HEK293 (cell line): ENCODE measurements around the gene BANF2.

Experiments
- CTCF ChIA-PET: fragments of 350-600 bp; formaldehyde crosslinking; extraction: SDS; loops from one replicate; lab custom pipeline; 2021; ENCODE audit warnings: antibody characterized with exemption; lab: Yijun Ruan, JAX
- POLR2A ChIA-PET: fragments of 300-600 bp; formaldehyde crosslinking; extraction: SDS; loops from one replicate; lab custom pipeline; 2020; ENCODE audit warnings: antibody characterized with exemption, inconsistent platforms; lab: Yijun Ruan, JAX
- H3K27ac ChIP-seq: fragments of 200-500 bp; sonication (Bioruptor generic); 2 replicates; pipeline ENCODE4 v1.5.1; 2014; ENCODE audit warnings: low read depth, low read length, control low read depth, inconsistent platforms; ENCODE audit errors: extremely low read depth
- H3K36me3 ChIP-seq, 2 experiments: fragments of 200-500 bp in 1 of 2; sonication (Bioruptor generic) in 1 of 2; 1 replicate in 1 of 2; 2 replicates in 1 of 2; pipeline ENCODE4 v1.5.1; 2014 to 2017; ENCODE audit warnings: inconsistent platforms in 2 of 2, low read length in 2 of 2; ENCODE audit not compliant: control insufficient read depth in 2 of 2, insufficient read depth in 1 of 2
- H3K4me1 ChIP-seq: fragments of 200-500 bp; sonication (Bioruptor generic); 2 replicates; pipeline ENCODE4 v1.5.1; 2014; ENCODE audit warnings: mild to moderate bottlenecking, low read length, inconsistent platforms; ENCODE audit not compliant: control insufficient read depth, insufficient read depth
- H3K4me3 ChIP-seq: 2 replicates; pipeline ENCODE4 v1.5.1; 2011; ENCODE audit warnings: low read depth, mild to moderate bottlenecking, control low read depth, low read length, moderate library complexity
- H3K9me3 ChIP-seq: fragments of 200-500 bp; sonication (Bioruptor generic); 2 replicates; pipeline ENCODE4 v1.5.1; 2014; ENCODE audit warnings: low read depth, low read length, inconsistent platforms; ENCODE audit not compliant: control insufficient read depth, insufficient read depth
- ATF2 ChIP-seq: fragments of 450-650 bp; formaldehyde crosslinking; IDR thresholded peaks from 2 replicates; pipeline ENCODE4 v1.5.1; 2016; ENCODE audit warnings: missing biosample characterization, missing genetic modification characterization, low read depth
- IKZF3 ChIP-seq: fragments of 450-650 bp; IDR thresholded peaks from 2 replicates; pipeline ENCODE4 v1.5.0; 2018; ENCODE audit warnings: missing biosample characterization, mild to moderate bottlenecking, missing genetic modification characterization, moderate library complexity
- REPIN1 ChIP-seq: fragments of 450-650 bp; formaldehyde crosslinking; IDR thresholded peaks from 2 replicates; pipeline ENCODE4 v1.5.1; 2017; ENCODE audit warnings: missing biosample characterization, missing genetic modification characterization, low read depth
- TCF7L2 ChIP-seq: IDR thresholded peaks from 2 replicates; pipeline ENCODE4 v1.6.1; 2011; ENCODE audit warnings: low read depth, mild to moderate bottlenecking, inconsistent platforms, low read length, moderate library complexity, borderline replicate concordance
- WT1 ChIP-seq: fragments of 450-650 bp; formaldehyde crosslinking; IDR thresholded peaks from 2 replicates; pipeline ENCODE4 v1.5.1; 2016; ENCODE audit warnings: missing biosample characterization, missing genetic modification characterization
- YY2 ChIP-seq: fragments of 450-650 bp; formaldehyde crosslinking; IDR thresholded peaks from 2 replicates; pipeline ENCODE4 v1.5.1; 2016; ENCODE audit warnings: missing biosample characterization, missing genetic modification characterization
- ZBTB10 ChIP-seq: fragments of 450-650 bp; formaldehyde crosslinking; IDR thresholded peaks from 2 replicates; pipeline ENCODE4 v1.5.1; 2016; ENCODE audit warnings: missing biosample characterization, missing genetic modification characterization
- ZBTB20 ChIP-seq: fragments of 450-650 bp; formaldehyde crosslinking; IDR thresholded peaks from 2 replicates; pipeline ENCODE4 v1.5.1; 2016; ENCODE audit warnings: missing biosample characterization, missing genetic modification characterization
- ZBTB7A ChIP-seq: fragments of 450-650 bp; formaldehyde crosslinking; IDR thresholded peaks from 2 replicates; pipeline ENCODE4 v1.5.1; 2016; ENCODE audit warnings: low read depth, missing biosample characterization, missing genetic modification characterization
- ZNF155 ChIP-seq: fragments of 450-650 bp; formaldehyde crosslinking; IDR thresholded peaks from 2 replicates; pipeline ENCODE4 v1.5.1; 2016; ENCODE audit warnings: missing biosample characterization, missing genetic modification characterization
- ZNF221 ChIP-seq: fragments of 450-650 bp; formaldehyde crosslinking; IDR thresholded peaks from 2 replicates; pipeline ENCODE4 v1.5.1; 2017; ENCODE audit warnings: missing biosample characterization, missing genetic modification characterization, borderline replicate concordance
- ZNF24 ChIP-seq: fragments of 450-650 bp; formaldehyde crosslinking; IDR thresholded peaks from 2 replicates; pipeline ENCODE4 v1.5.1; 2016; ENCODE audit warnings: missing biosample characterization, missing genetic modification characterization
- ZNF341 ChIP-seq: fragments of 450-650 bp; formaldehyde crosslinking; IDR thresholded peaks from 2 replicates; pipeline ENCODE4; 2016; ENCODE audit warnings: low read depth, missing biosample characterization, missing genetic modification characterization
- ZNF514 ChIP-seq: fragments of 450-650 bp; formaldehyde crosslinking; IDR thresholded peaks from 2 replicates; pipeline ENCODE4 v1.5.1; 2016; ENCODE audit warnings: missing biosample characterization, missing genetic modification characterization
- ZNF530 ChIP-seq: fragments of 450-650 bp; formaldehyde crosslinking; IDR thresholded peaks from 2 replicates; pipeline ENCODE4 v1.5.1; 2016; ENCODE audit warnings: low read depth, missing biosample characterization, missing genetic modification characterization
- ZNF561 ChIP-seq: fragments of 450-650 bp; IDR thresholded peaks from 2 replicates; pipeline ENCODE4 v1.5.1; 2018; ENCODE audit warnings: missing biosample characterization, missing genetic modification characterization, borderline replicate concordance
- ZNF600 ChIP-seq: fragments of 450-650 bp; formaldehyde crosslinking; IDR thresholded peaks from 2 replicates; pipeline ENCODE4 v1.5.1; 2016; ENCODE audit warnings: missing biosample characterization, missing genetic modification characterization
- ZNF610 ChIP-seq: fragments of 450-650 bp; formaldehyde crosslinking; IDR thresholded peaks from 2 replicates; pipeline ENCODE4 v1.5.1; 2016; ENCODE audit warnings: missing biosample characterization, missing genetic modification characterization, borderline replicate concordance
- ZNF629 ChIP-seq: fragments of 450-650 bp; formaldehyde crosslinking; IDR thresholded peaks from 2 replicates; pipeline ENCODE4 v1.5.1; 2017; ENCODE audit warnings: missing biosample characterization, missing genetic modification characterization
- ZNF658 ChIP-seq: fragments of 450-650 bp; formaldehyde crosslinking; IDR thresholded peaks from 2 replicates; pipeline ENCODE4; 2016; ENCODE audit warnings: missing biosample characterization, missing genetic modification characterization
- ZNF76 ChIP-seq: fragments of 450-650 bp; formaldehyde crosslinking; IDR thresholded peaks from 2 replicates; pipeline ENCODE4; 2016; ENCODE audit warnings: low read depth, missing biosample characterization, missing genetic modification characterization, borderline replicate concordance
- ZSCAN16 ChIP-seq: fragments of 450-650 bp; formaldehyde crosslinking; IDR thresholded peaks from 2 replicates; pipeline ENCODE4 v1.5.1; 2016; ENCODE audit warnings: missing biosample characterization, missing genetic modification characterization

The BANF2 gene

GRCh38 chr20:17682103-17682888, 17.5 kb upstream of the BANF2 start, which contains the start of gene RRBP1 (continued):
- TF ChIP-seq ZNF76 (peak; percentile 65; the same call in 1 of the 2 replicates), ZSCAN16 (tag by site-specific recombination) (no peak), ZNF600 (tag by site-specific recombination) (no peak), ZNF530 (tag by site-specific recombination) (no peak), REPIN1 (no peak), ZNF629 (tag by site-specific recombination) (no peak), ZNF155 (no peak), ZNF514 (tag by site-specific recombination) (no peak), ZNF561 (tag by site-specific recombination) (no peak), YY2 (no peak), ZNF221 (tag by site-specific recombination) (no peak), ZBTB7A (tag by site-specific recombination) (no peak), ZBTB20 (tag by site-specific recombination) (0 out of 2 replicates have a peak, but pooled peaks have one; percentile 31)

GRCh38 chr20:17682889-17683198, 16.9 kb upstream of the BANF2 start:
- Histone ChIP-seq H3K4me1 (peaks cover 5% of the 10 kb centered on the region; the same call in 1 of the 2 replicates), H3K4me3 (peak overlapping the region; percentile 68)

More at GRCh38 chr20:17682889-17683198, 16.9 kb upstream of the BANF2 start:
- peaks cover 0 to 17% of the 10 kb centered on the region in 2 experiments; a peak in 1 of 3 replicates for H3K36me3 ChIP-seq
- CTCF ChIA-PET: interaction anchor here (0.5 to 1.8 kb wide), 20 partner anchors 8 to 313 kb away, joined by 3 to 10 read pairs (median 4); no protein-coding TSS in a partner anchor
- peak overlapping the region; percentile 72 for H3K27ac ChIP-seq
- POLR2A ChIA-PET: interaction anchor here (0.6 to 2.1 kb wide), 21 partner anchors 8 to 605 kb away, joined by 3 to 16 read pairs (median 4); partner anchors contain the start of genes BANF2, BFSP1, DSTN and MGME1
- 0 out of 2 replicates have a peak, but pooled peaks have one; percentile 2 for TF ChIP-seq TCF7L2
- no peak for TF ChIP-seq ZBTB10 (tag by site-specific recombination)
- TF ChIP-seq IKZF3 (tag by site-specific recombination): no peak
- 0 out of 2 replicates have a peak, but pooled peaks have one; percentile 0 for TF ChIP-seq ZNF610 (tag by site-specific recombination)
- no peak for TF ChIP-seq WT1 (tag by site-specific recombination)
- no peak for TF ChIP-seq ZNF658 (tag by site-specific recombination)
- 0 out of 2 replicates have a peak, but pooled peaks have one; percentile 3 for TF ChIP-seq ZNF24
- TF ChIP-seq ATF2 (tag by site-specific recombination): no peak
- TF ChIP-seq ZNF341 (tag by site-specific recombination): peak; percentile 66
- no peaks in the 10 kb centered on the region for H3K9me3 ChIP-seq
